NCI-H146 (cell line): ENCODE data around the gene FRMD5.

Experiments
- DNase-seq: peaks from one replicate; lab custom pipeline; 2025; lab: John Stamatoyannopoulos, UW

Gene FRMD5

GRCh38 chr15:43974852-43975251, 220.2 kb downstream of the FRMD5 start:
- DNase-seq = peak; percentile 74

DNA sequence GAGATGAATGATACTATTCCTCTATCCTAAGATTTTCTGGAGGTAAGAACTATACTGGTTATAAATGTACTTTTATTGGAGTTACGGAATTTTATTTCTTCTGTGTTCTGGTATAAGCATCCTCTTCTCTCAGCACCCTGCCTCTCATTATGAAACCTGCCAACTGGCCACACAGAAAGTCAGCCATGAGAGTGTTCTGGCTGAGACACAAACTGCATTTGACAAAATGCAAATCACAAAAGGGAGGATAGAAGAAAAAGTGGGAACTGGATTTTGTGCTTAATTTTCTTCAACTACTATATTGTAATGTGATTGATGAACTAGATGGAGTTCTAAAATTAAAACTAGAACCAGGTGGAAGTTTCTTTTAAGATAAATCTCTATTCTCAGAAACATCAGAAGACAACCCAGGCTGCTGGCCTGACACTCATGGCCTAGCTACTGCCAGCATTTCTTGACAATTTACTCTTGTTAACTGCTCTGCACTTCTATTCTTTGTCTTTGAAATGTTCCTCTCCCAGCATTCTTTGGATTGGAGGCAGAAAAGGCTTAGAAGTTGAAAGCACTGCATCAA, 225.2 kb downstream of the FRMD5 start:
- DNase-seq = no peak

GRCh38 chr15:43968551-43968950, 226.5 kb downstream of the FRMD5 start:
- DNase-seq = no peak

GRCh38 chr15:43966646-43967045, 228.4 kb downstream of the FRMD5 start:
- DNase-seq = no peak

GRCh38 chr15:43958861-43959330, 236.2 kb downstream of the FRMD5 start:
- DNase-seq = no peak

GRCh38 chr15:43957724-43958123, 237.3 kb downstream of the FRMD5 start:
- DNase-seq = no peak

DNA sequence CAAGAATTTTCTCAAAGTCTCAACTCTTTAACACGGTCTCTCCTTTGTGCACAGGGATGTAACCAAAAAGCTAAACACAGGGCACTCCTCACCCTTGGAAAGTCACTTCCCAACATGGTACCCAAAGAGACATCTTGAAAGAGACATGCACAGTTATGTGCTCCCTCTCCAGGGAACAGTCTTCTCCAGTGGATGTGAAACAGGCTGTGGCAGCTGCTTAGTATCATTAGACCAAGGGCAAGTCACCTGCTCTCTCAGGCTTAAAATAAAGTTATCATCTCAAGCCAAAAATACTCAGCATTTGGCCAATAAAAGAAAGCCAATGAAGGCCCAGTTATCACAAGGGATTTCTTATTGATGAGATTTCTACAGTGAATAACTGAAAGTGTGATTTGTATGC, 239.9 kb downstream of the FRMD5 start:
- no peak for DNase-seq

DNA sequence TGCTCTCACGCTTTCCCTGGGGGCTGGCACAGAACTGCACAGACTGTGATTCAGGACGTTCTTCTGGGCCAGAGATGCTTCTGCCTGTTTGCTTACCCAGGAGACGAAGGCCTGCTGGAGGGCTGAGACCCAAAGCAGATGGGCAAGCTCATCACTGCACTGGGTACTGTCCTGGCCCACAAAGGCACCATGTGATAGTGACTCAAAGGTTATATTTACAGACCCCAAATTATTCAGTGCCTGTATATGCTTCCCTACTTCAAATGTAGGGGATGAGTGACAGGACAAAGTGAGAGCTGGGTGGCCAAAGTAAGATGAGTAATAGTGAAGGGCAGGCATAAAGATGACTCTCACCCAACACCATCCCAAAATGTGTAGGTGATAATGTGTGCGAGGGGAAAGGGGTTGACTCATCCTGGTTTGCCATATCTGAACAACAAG, 240.9 kb downstream of the FRMD5 start:
- DNase-seq = no peak

DNA sequence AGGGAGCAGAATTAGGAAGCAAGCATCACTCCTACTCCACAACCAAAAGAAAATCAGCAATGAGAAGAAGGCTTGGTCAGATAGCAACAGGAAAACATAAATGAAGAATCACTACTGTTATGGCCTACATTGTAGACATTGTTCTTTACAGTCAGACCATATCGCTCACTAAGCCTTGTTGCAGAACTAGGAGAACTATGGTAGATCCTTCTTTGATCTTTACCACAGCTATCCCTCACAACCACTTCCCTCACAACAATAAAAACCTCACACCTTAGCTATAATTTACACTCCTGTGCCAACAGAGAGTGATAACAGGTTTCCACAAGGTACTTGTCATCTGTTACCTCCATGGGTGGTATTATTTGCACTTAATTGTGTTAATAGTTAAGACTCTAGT, 241.7 kb downstream of the FRMD5 start:
- no peak for DNase-seq

DNA sequence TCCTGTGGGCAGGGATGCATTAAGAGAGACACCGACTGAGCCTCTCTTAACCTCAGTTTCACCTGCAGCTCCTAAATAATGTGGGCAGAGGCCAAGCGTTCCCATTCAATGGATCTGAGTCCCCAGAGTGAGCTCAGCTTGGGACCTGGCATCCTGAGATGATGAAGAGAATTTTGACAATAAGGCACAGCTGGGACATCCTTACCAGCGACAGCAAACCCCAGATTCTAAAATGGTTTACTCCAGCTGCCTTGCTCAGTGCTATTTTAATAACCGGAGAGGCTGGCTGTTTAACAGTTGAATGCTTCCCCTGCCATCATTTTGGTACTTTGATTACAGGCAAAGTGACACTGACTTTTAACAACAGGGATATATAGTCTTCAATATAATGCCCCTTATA, 244.5 kb downstream of the FRMD5 start:
- no peak for DNase-seq

- DNase-seq = no peak
These were observed 246.3 kb downstream of the FRMD5 start for GRCh38 chr15:43948691-43949325.

DNA sequence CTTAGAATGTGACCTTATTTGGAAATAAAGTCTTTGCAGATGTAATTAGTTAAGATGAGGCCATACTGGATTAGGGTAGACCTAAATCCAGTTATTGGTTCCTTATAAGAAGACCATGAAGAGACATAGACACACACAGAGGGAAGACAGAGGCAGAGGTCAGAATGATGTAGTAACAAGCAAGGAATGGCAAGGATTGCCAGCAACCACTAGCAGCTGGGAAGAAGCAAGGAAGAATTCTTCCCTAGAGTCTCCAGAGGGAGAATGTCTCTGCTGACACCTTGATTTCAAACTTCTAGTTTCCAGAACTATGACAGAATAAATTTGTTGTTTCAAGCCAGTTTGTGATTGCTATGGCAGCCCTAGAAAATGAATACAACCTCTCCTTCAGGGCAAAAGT, 251.6 kb downstream of the FRMD5 start:
- DNase-seq = no peak

- DNase-seq = no peak
These were observed 252.9 kb downstream of the FRMD5 start for GRCh38 chr15:43942194-43942593.

DNA sequence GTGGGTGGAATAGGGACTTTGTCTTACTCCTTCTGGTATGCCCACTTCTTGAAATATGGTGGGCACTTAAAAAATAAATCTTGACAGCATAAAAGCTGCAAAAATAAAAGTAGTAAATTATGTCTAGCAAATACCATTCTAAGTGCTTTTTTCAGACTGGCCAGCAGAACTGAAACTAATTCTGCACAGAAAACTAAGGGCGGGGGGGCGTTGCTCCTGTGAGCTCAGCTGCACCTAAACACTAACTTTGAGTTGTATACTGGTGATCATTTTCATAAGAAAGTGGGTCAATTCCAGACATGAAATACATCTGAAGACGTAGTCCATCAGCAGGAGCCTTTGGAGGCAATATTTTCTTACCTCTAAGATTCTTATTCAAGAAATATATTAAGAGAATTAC, 253.5 kb downstream of the FRMD5 start:
- DNase-seq = no peak

- no peak for DNase-seq
These were observed 254.0 kb downstream of the FRMD5 start for GRCh38 chr15:43941071-43941470.

DNA sequence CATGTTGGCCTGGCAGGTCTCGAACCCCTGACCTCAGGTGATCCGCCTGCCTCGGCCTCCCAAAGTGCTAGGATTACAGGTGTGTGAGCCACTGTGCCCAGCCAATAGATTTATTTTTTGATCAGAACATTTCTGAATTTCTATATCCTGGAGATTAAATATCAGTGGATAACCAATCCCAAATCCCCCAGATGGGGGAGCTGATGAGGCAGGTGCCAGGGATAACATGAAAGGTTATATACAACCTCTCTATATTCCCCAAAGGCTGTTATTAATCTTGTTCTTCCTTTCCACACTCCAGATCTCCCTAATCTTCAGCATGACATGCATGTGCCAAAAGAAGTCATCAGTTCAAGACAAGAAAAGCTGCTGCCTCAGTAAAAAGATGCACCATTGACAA, 256.0 kb downstream of the FRMD5 start:
- DNase-seq = peak; percentile 13

GRCh38 chr15:43934480-43934879, 260.6 kb downstream of the FRMD5 start:
- no peak for DNase-seq

- DNase-seq = no peak
These were observed 262.2 kb downstream of the FRMD5 start for GRCh38 chr15:43932907-43933306.

DNA sequence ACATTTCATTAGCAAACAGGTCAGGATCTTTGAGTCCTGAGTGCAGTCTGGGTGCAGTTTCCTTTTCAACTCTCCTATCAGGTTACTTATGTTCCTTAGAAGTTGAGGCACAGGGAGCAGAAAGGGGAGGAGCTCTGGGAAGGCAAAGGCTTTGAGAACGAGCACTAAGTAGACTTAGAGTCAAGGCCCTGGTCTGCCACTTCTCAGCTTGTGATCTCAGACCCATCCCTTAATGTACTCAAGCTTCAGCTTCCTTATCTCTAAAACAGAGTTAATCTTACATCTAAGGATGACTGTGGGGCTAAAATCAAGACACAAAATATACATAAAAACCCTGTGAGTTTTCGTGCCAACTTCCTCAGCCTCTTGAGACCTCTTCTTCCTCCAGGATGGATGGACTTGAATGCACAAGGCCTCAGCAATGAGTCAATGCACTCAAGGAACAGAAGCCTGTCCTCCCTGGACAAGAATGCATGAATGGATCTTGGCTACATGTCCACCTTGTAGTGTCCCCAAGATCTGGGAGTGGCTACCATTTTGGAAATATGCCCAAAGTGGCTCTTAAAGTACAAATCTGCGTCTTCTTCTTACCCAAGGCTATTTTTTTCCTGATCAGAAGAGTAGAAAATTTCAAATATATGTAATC, 263.2 kb downstream of the FRMD5 start:
- DNase-seq = no peak

DNA sequence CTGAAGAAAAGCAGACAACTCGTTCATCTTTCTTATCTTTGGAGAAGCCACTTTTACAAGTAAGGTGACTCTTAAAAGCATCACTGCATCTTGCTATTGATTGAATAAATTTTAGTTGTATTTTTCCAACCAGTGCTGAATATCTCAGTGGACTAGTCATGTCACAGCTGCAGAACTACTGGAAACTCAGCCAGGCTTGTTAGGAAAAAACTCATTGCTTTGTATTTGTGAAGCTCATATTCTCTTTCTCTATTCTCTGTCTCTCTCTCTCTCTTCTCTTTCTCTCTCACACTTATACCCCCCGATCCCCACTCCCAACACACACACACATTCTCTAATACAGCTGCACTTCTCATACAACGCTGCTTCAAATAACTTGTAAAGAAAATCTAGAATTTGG, 264.0 kb downstream of the FRMD5 start:
- DNase-seq = no peak

DNA sequence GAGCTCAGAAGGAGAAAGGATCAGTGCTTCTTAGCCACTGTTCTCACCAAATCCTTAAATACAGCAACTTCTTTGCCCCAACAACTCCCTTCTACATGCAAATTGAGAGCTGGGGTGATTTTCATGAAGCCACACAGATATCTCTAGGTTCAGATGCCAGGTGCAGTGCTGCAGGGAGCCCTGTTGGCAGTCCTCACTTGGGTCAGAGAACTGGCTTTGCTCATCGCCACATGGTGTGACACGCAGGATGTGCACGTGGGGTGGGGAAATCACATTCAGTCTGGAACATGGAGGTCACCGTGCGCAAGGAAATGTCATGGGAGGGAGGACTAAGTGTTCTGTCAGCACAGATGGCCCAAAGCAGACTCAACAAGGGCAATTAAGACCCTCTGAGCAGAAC, 264.5 kb downstream of the FRMD5 start:
- no peak for DNase-seq

DNA sequence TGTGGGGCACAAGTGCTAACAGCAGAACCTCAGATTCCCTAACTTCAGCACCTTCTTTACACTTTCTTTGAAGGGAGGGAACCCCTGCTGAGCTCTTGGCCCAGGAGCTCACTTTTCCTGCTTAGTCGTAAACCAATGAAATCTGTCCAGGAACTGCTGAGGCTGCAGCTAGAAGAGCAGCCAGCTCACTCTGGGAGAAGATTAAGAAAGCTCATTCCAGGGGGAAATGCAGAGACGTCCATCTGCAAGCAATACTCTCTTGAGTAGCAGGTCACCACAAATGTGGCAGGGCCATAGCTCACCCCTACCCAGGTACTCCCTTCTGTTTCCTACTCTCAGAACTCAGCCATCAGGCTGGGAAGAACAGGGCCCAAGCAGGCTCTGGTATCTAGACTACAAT, 265.0 kb downstream of the FRMD5 start:
- DNase-seq = no peak

DNA sequence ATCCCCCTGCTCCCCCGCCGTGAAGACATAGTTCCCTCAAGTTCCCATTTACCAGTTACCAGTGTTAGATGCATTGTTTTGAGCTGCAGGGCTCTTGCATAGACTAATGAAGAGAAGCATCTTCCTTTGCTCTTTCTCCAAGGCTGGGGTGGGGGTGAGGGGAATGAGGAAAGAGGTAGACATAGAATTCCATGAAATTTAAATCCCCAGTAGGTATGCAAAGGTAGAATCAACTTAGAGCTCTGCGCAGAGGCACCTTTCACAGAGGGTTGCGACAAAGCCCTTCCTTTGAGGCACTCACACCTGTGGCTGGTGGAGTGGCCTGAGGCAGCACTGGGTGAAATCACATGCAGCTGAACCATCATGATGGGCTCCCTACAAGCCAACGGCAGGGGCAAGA, 266.9 kb downstream of the FRMD5 start:
- no peak for DNase-seq

DNA sequence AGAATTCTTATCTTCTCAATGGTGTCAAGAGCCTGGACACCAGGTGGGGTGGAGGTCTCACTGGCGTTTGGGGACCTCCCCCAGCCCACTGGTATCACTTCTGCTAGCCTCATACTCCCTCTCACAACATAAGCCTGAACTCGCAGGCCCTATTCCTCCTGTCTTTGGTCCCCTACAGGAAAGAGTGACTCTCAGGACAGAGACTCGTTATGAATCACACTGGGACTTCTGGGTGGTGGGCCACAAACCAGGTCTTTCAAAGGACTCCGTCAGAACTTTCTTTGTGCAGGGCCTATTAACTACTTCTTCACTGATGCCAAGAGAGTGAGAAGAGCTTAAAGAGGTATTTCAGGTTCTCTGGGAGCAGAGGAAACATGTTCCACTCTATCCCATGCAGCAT, 267.9 kb downstream of the FRMD5 start:
- no peak for DNase-seq
